ENCODE measurements around the gene KCNK5. TPM values are rescaled to one million over a fixed set of nuclear protein-coding genes. Genes with fewer than 3 reads are reported as not detected.

Gene KCNK5
- total and polyA plus RNA-seq, 11 donors = 0.08 to 2.1 (median 0.27) TPM

DNA sequence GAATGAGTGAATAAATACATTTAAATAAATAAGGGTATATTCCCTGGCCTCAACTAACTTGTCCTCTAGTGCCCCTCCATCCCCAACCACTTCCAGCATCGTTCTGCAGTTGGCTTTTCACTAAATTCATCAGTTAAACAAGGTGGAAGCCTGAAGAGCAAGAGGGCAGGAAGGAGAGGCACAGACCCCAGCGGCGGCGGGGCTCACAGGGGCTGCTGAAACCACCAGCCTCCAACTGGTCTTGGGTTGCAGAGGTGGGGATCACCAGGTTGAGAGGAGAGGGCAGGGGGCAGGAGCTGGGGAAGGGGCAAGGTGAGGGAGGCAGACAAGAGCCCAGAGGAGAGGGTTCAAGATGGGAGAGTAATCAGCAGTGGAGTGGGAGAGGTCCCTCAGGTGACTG, 27.1 kb downstream of the KCNK5 start:
- 80 to 91% (median 83%) methylated on average over 4 of the region's 4 CpGs for WGBS, 4 donors
- TF ChIP-seq, protein P1, sequence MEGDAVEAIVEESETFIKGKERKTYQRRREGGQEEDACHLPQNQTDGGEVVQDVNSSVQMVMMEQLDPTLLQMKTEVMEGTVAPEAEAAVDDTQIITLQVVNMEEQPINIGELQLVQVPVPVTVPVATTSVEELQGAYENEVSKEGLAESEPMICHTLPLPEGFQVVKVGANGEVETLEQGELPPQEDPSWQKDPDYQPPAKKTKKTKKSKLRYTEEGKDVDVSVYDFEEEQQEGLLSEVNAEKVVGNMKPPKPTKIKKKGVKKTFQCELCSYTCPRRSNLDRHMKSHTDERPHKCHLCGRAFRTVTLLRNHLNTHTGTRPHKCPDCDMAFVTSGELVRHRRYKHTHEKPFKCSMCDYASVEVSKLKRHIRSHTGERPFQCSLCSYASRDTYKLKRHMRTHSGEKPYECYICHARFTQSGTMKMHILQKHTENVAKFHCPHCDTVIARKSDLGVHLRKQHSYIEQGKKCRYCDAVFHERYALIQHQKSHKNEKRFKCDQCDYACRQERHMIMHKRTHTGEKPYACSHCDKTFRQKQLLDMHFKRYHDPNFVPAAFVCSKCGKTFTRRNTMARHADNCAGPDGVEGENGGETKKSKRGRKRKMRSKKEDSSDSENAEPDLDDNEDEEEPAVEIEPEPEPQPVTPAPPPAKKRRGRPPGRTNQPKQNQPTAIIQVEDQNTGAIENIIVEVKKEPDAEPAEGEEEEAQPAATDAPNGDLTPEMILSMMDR (IDR thresholded peaks at IDR 0.05) = no peak
- no peak for TF ChIP-seq POLR2A (IDR thresholded peaks at IDR 0.05)

GRCh38 chr6:39200498-39201020, 28.7 kb downstream of the KCNK5 start:
- ATAC-seq (no peak), DNase-seq (no peak)
- H3K4me1 ChIP-seq = no peaks in the 10 kb centered on the region
- H3K4me3 ChIP-seq = no peak overlapping the region
- WGBS, 4 donors = 0 to 85% (median 38%) methylated on average over 1 of the region's 1 CpG
- intact Hi-C loops (cut with DNase I) = no loop called here
- no peak overlapping the region for H3K27ac ChIP-seq
- no peaks in the 10 kb centered on the region for H3K36me3 ChIP-seq
- H3K9me3 ChIP-seq = no peaks in the 10 kb centered on the region
- H3K27me3 ChIP-seq = no peaks in the 10 kb centered on the region
- no peak for TF ChIP-seq POLR2A (IDR thresholded peaks at IDR 0.05)
- TF ChIP-seq, protein P1 (IDR thresholded peaks at IDR 0.05) = no peak

More for the DNA sequence above, 27.1 kb downstream of the KCNK5 start:
- intact Hi-C loops (cut with DNase I) = no loop called here
- no peaks in the 10 kb centered on the region for H3K4me1 ChIP-seq
- no peaks in the 10 kb centered on the region for H3K9me3 ChIP-seq
- DNase-seq (no peak), ATAC-seq (no peak)
- H3K36me3 ChIP-seq = no peaks in the 10 kb centered on the region
- H3K27me3 ChIP-seq = no peaks in the 10 kb centered on the region
- no peak overlapping the region for H3K4me3 ChIP-seq
- no peak overlapping the region for H3K27ac ChIP-seq

DNA sequence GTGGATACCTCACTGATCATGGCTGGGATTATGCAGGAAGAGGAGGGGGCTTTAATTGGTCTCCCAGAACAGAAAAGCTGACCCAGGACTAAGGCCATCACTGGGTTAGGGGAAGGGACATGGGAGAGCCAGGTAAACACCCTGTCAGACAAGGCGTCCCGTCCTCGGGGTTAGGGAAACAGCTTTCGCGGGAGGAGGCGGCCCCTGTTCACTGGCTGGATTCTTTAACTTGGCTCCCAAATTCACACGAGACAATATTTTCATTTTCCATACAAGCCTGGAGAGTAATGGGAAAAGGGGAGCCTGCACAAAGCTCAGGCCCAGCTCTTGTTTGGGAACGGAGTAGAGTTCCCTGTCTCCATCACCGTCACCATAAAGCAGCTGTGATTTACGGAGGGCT, 29.3 kb downstream of the KCNK5 start:
- H3K4me3 ChIP-seq = no peak overlapping the region
- H3K36me3 ChIP-seq = no peaks in the 10 kb centered on the region
- intact Hi-C loops (cut with DNase I) = no loop called here
- DNase-seq = no peak
- H3K27me3 ChIP-seq = no peaks in the 10 kb centered on the region
- no peaks in the 10 kb centered on the region for H3K9me3 ChIP-seq
- 73 to 84% (median 77%) methylated on average over 10 of the region's 10 CpGs for WGBS, 4 donors
- no peak overlapping the region for H3K27ac ChIP-seq
- no peak for ATAC-seq
- no peaks in the 10 kb centered on the region for H3K4me1 ChIP-seq
- TF ChIP-seq, protein P1 (IDR thresholded peaks at IDR 0.05) = no peak
- TF ChIP-seq POLR2A (IDR thresholded peaks at IDR 0.05) = no peak

- H3K9me3 ChIP-seq = no peaks in the 10 kb centered on the region
- no peak overlapping the region for H3K4me3 ChIP-seq
- ATAC-seq = no peak
- H3K4me1 ChIP-seq = no peaks in the 10 kb centered on the region
- DNase-seq = no peak
- intact Hi-C loops (cut with DNase I) = no loop called here
- H3K36me3 ChIP-seq = no peaks in the 10 kb centered on the region
- no peak overlapping the region for H3K27ac ChIP-seq
- 63 to 78% (median 69%) methylated on average over 4 to 7 of the region's 7 CpGs for WGBS, 4 donors
- H3K27me3 ChIP-seq = no peaks in the 10 kb centered on the region
- TF ChIP-seq, protein P1 (IDR thresholded peaks at IDR 0.05) = no peak
- TF ChIP-seq POLR2A (IDR thresholded peaks at IDR 0.05) = no peak
These were observed 29.9 kb downstream of the KCNK5 start for GRCh38 chr6:39199231-39199940.
